ENCODE data around the gene MRPS18A.
A peak's percentile ranks its signal among the peaks of the same experiment; 100 is the strongest.
"Not testable (repeated sequence)": the region's sequence is repeated elsewhere in the genome, so short reads cannot be mapped to it uniquely, and the experiment has no call there.

MRPS18A gene

GRCh38 chr6:43668151-43669028, 19.2 kb downstream of the MRPS18A start:
- Histone ChIP-seq H3K9me3 (ENCODE audit: low read depth, low read length) (no peaks in the 10 kb centered on the region), H3K4me3 (no peak overlapping the region), H3K36me3 (ENCODE audit: insufficient read depth, low read length) (peaks cover 27% of the 10 kb centered on the region; the same call in 1 of the 2 replicates), H3K9ac (ENCODE audit: insufficient read length) (no peak overlapping the region), H3K27ac (no peak overlapping the region)
- TF ChIP-seq POLR2AphosphoS5 (IDR thresholded peaks at IDR 0.05; ENCODE audit: borderline replicate concordance, low read depth, low read length), result peak; percentile 15
- no peak for TF ChIP-seq EZH2 (IDR thresholded peaks at IDR 0.05)
- TF ChIP-seq FOXP2 (optimal IDR thresholded peaks at IDR 0.05; ENCODE audit: control extremely low read depth, extremely low read length, insufficient read depth), result no peak
- DNase-seq (ENCODE audit: low read depth, low spot score), result no peak

GRCh38 chr6:43667245-43668150, 20.1 kb downstream of the MRPS18A start:
- TF ChIP-seq POLR2AphosphoS5 (IDR thresholded peaks at IDR 0.05; ENCODE audit: borderline replicate concordance, low read depth, low read length) (no peak), EZH2 (IDR thresholded peaks at IDR 0.05) (no peak), FOXP2 (optimal IDR thresholded peaks at IDR 0.05; ENCODE audit: control extremely low read depth, extremely low read length, insufficient read depth) (no peak)
- no peak overlapping the region for H3K9ac ChIP-seq (ENCODE audit: insufficient read length)
- H3K4me3 ChIP-seq, result peak overlapping the region; percentile 64
- H3K9me3 ChIP-seq (ENCODE audit: low read depth, low read length), result no peaks in the 10 kb centered on the region
- no peak for DNase-seq (ENCODE audit: low read depth, low spot score)
- H3K27ac ChIP-seq, result no peak overlapping the region
- peaks cover 20% of the 10 kb centered on the region; the same call in 1 of the 2 replicates for H3K36me3 ChIP-seq (ENCODE audit: insufficient read depth, low read length)

- DNase-seq (ENCODE audit: low read depth, low spot score), result no peak
- TF ChIP-seq POLR2AphosphoS5 (IDR thresholded peaks at IDR 0.05; ENCODE audit: borderline replicate concordance, low read depth, low read length), result no peak
- no peak for TF ChIP-seq FOXP2 (optimal IDR thresholded peaks at IDR 0.05; ENCODE audit: control extremely low read depth, extremely low read length, insufficient read depth)
- no peak for TF ChIP-seq EZH2 (IDR thresholded peaks at IDR 0.05)
- Histone ChIP-seq H3K9ac (ENCODE audit: insufficient read length) (no peak overlapping the region), H3K36me3 (ENCODE audit: insufficient read depth, low read length) (peaks cover 9% of the 10 kb centered on the region; the same call in 1 of the 2 replicates), H3K9me3 (ENCODE audit: low read depth, low read length) (no peaks in the 10 kb centered on the region), H3K4me3 (no peak overlapping the region), H3K27ac (no peak overlapping the region)
Measured at GRCh38 chr6:43666196-43666920, 21.2 kb downstream of the MRPS18A start.

- no peak overlapping the region for H3K9ac ChIP-seq (ENCODE audit: insufficient read length)
- H3K4me3 ChIP-seq, result no peak overlapping the region
- no peak for DNase-seq (ENCODE audit: low read depth, low spot score)
- no peaks in the 10 kb centered on the region for H3K36me3 ChIP-seq (ENCODE audit: insufficient read depth, low read length)
- no peaks in the 10 kb centered on the region for H3K9me3 ChIP-seq (ENCODE audit: low read depth, low read length)
- TF ChIP-seq FOXP2 (optimal IDR thresholded peaks at IDR 0.05; ENCODE audit: control extremely low read depth, extremely low read length, insufficient read depth) (no peak), EZH2 (IDR thresholded peaks at IDR 0.05) (no peak), POLR2AphosphoS5 (IDR thresholded peaks at IDR 0.05; ENCODE audit: borderline replicate concordance, low read depth, low read length) (no peak)
- no peak overlapping the region for H3K27ac ChIP-seq
Measured at GRCh38 chr6:43665376-43665775, 22.2 kb downstream of the MRPS18A start.

GRCh38 chr6:43662948-43663347, 24.6 kb downstream of the MRPS18A start:
- not testable (repeated sequence) for H3K36me3 ChIP-seq (ENCODE audit: insufficient read depth, low read length); DNase-seq (ENCODE audit: low read depth, low spot score); H3K9me3 ChIP-seq (ENCODE audit: low read depth, low read length); H3K4me3 ChIP-seq; H3K9ac ChIP-seq (ENCODE audit: insufficient read length); H3K27ac ChIP-seq

GRCh38 chr6:43658161-43658560, 29.4 kb downstream of the MRPS18A start:
- Histone ChIP-seq H3K36me3 (ENCODE audit: insufficient read depth, low read length) (no peaks in the 10 kb centered on the region), H3K9ac (ENCODE audit: insufficient read length) (no peak overlapping the region), H3K4me3 (no peak overlapping the region), H3K9me3 (ENCODE audit: low read depth, low read length) (no peaks in the 10 kb centered on the region), H3K27ac (no peak overlapping the region)
- DNase-seq (ENCODE audit: low read depth, low spot score), result no peak
- no peak for TF ChIP-seq POLR2AphosphoS5 (IDR thresholded peaks at IDR 0.05; ENCODE audit: borderline replicate concordance, low read depth, low read length)

GRCh38 chr6:43657221-43657802, 30.3 kb downstream of the MRPS18A start:
- no peak overlapping the region for H3K9ac ChIP-seq (ENCODE audit: insufficient read length)
- H3K9me3 ChIP-seq (ENCODE audit: low read depth, low read length), result no peaks in the 10 kb centered on the region
- TF ChIP-seq POLR2AphosphoS5 (IDR thresholded peaks at IDR 0.05; ENCODE audit: borderline replicate concordance, low read depth, low read length), result no peak
- no peak for TF ChIP-seq FOXP2 (optimal IDR thresholded peaks at IDR 0.05; ENCODE audit: control extremely low read depth, extremely low read length, insufficient read depth)
- no peak overlapping the region for H3K27ac ChIP-seq
- H3K4me3 ChIP-seq, result no peak overlapping the region
- no peaks in the 10 kb centered on the region for H3K36me3 ChIP-seq (ENCODE audit: insufficient read depth, low read length)
- no peak for DNase-seq (ENCODE audit: low read depth, low spot score)

GRCh38 chr6:43652822-43653221, 34.8 kb downstream of the MRPS18A start:
- H3K27ac ChIP-seq; H3K36me3 ChIP-seq (ENCODE audit: insufficient read depth, low read length); H3K4me3 ChIP-seq; H3K9ac ChIP-seq (ENCODE audit: insufficient read length); DNase-seq (ENCODE audit: low read depth, low spot score); H3K9me3 ChIP-seq (ENCODE audit: low read depth, low read length): not testable (repeated sequence)

Data from SK-N-MC (cell line).